DOHH2 (cell line): Measurements from ENCODE around the gene XKR7.

Experiments
- H3F3A ChIP-seq: fragments of 200-600 bp; sonication (generic), shearing (Covaris generic); 2 replicates; pipeline ENCODE4 v1.6.0; 2016; ENCODE audit warnings: antibody characterized with exemption, mild to moderate bottlenecking; ENCODE audit not compliant: control insufficient read depth, insufficient read depth
- H3K27ac ChIP-seq: fragments of 200-600 bp; sonication (generic); 2 replicates; pipeline ENCODE4 v1.5.1; 2014; ENCODE audit warnings: low read depth, mild to moderate bottlenecking, low read length, moderate library complexity
- H3K27me3 ChIP-seq: fragments of 200-600 bp; sonication (generic); 2 replicates; pipeline ENCODE4 v1.6.1; 2014; ENCODE audit warnings: mild to moderate bottlenecking, low read length, mixed read lengths; ENCODE audit not compliant: control insufficient read depth
- H3K36me3 ChIP-seq: fragments of 200-600 bp; sonication (generic); 2 replicates; pipeline ENCODE4 v1.6.1; 2014; ENCODE audit warnings: mild to moderate bottlenecking, low read length, moderate library complexity, mixed read lengths; ENCODE audit not compliant: control insufficient read depth
- H3K4me1 ChIP-seq: fragments of 200-600 bp; sonication (generic); 2 replicates; pipeline ENCODE4 v1.6.1; 2014; ENCODE audit warnings: mild to moderate bottlenecking, low read length, mixed read lengths; ENCODE audit not compliant: control insufficient read depth
- H3K4me2 ChIP-seq: fragments of 200-600 bp; sonication (generic); 2 replicates; pipeline ENCODE4 v1.6.0; 2014; ENCODE audit warnings: mild to moderate bottlenecking, low read length, moderate library complexity
- H3K4me3 ChIP-seq: fragments of 200-600 bp; sonication (generic); 2 replicates; pipeline ENCODE4 v1.5.1; 2014; ENCODE audit warnings: mild to moderate bottlenecking, low read length, mixed read lengths
- H3K79me2 ChIP-seq: fragments of 200-600 bp; sonication (generic); 2 replicates; pipeline ENCODE4 v1.6.1; 2014; ENCODE audit warnings: mild to moderate bottlenecking, low read length, mixed read lengths; ENCODE audit not compliant: control insufficient read depth
- H3K9me2 ChIP-seq: fragments of 200-600 bp; sonication (generic); replicated peaks from 2 replicates; pipeline ENCODE4 v1.6.1; 2014; ENCODE audit warnings: mild to moderate bottlenecking, low read length, mixed read lengths; ENCODE audit not compliant: control insufficient read depth
- H3K9me3 ChIP-seq: fragments of 200-600 bp; sonication (generic); 2 replicates; pipeline ENCODE4 v1.6.1; 2014; ENCODE audit warnings: antibody characterized with exemption, low read length, mixed read lengths; ENCODE audit not compliant: control insufficient read depth, insufficient read depth
- H4K20me1 ChIP-seq: fragments of 200-600 bp; sonication (generic); 2 replicates; pipeline ENCODE4 v1.6.0; 2014; ENCODE audit warnings: low read depth, mild to moderate bottlenecking, antibody characterized with exemption, low read length, moderate library complexity; ENCODE audit not compliant: control insufficient read depth, insufficient read depth
- EZH2phosphoT487 ChIP-seq: fragments of 200-600 bp; sonication (generic); IDR thresholded peaks from 2 replicates; pipeline ENCODE4 v1.6.1; 2017; ENCODE audit warnings: borderline replicate concordance, mild to moderate bottlenecking, antibody characterized with exemption, low read length, moderate library complexity, mixed read lengths
- TF ChIP-seq, protein P1 (sequence below): fragments of 200-600 bp; sonication (generic); IDR thresholded peaks from one replicate; pipeline ENCODE4 v1.5.1; 2014; ENCODE audit warnings: antibody characterized with exemption, mild to moderate bottlenecking, low read depth, low read length; ENCODE audit not compliant: poor library complexity, severe bottlenecking

XKR7 gene

DNA sequence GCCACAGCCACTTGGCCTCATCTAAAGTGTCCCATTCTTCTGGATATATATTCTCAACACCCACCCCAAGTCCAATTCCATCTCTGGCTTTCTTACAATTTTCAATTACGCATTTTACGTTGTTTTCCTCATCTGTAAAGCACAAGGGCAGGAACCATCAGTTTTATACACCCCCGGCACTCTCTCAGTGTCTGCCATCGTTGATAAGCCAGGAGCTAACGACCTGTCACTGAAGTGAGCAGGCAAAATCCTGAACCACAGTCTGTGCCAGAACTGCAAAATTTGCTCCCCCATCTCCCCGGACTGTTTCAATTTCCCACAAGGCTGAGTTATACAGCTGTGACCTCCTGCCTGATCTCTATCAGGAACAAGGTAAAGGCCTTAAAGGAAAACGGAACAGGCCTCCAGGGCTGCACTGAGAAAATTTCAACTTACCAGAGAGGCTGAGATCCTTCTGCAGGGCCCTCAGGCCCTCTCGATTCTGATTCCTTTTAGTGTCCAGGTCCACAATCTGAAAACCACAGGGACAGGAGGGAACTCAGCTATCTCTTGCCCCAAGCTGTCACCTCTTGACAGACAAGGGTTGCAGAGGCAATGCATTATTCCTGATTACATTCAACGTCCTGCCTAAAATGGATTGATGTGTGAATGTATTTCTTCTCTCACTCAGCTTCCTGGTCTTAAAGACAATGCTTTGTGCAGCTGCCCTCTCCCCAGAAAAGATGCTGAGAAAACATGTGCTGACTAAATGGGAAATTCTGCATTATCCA is 17.9 kb upstream of the XKR7 start:
- Histone ChIP-seq H3K4me2 (peak overlapping the region; percentile 84), H3K4me1 (peaks cover 11% of the 10 kb centered on the region), H3K27ac (no peak overlapping the region), H3K36me3 (peaks cover 58% of the 10 kb centered on the region), H3K9me2 (no peaks in the 10 kb centered on the region), H3K27me3 (no peaks in the 10 kb centered on the region), H3K4me3 (peak overlapping the region; percentile 81), H3F3A (no peaks in the 10 kb centered on the region), H3K79me2 (peaks cover 38% of the 10 kb centered on the region), H4K20me1 (peaks cover 3% of the 10 kb centered on the region; the same call in 1 of the 2 replicates), H3K9me3 (peaks cover 7% of the 10 kb centered on the region; the same call in 1 of the 2 replicates)
- TF ChIP-seq, protein P1, sequence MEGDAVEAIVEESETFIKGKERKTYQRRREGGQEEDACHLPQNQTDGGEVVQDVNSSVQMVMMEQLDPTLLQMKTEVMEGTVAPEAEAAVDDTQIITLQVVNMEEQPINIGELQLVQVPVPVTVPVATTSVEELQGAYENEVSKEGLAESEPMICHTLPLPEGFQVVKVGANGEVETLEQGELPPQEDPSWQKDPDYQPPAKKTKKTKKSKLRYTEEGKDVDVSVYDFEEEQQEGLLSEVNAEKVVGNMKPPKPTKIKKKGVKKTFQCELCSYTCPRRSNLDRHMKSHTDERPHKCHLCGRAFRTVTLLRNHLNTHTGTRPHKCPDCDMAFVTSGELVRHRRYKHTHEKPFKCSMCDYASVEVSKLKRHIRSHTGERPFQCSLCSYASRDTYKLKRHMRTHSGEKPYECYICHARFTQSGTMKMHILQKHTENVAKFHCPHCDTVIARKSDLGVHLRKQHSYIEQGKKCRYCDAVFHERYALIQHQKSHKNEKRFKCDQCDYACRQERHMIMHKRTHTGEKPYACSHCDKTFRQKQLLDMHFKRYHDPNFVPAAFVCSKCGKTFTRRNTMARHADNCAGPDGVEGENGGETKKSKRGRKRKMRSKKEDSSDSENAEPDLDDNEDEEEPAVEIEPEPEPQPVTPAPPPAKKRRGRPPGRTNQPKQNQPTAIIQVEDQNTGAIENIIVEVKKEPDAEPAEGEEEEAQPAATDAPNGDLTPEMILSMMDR, result no peak
- TF ChIP-seq EZH2phosphoT487, result no peak

DNA sequence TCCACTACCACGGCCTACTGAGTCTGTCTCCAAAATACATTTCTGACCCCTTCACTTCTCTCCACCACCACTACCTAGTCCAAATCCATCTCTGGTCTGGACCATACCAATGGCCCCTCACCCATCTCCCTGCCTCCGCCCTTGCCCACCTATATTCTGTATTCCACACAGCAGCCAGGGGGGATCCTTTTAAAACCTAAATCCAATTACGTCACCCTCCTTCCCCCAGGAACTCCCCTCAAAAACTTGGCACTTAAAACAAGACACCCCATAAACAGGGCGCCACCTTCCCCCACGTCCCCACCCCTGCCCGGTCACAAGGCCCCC is 16.8 kb upstream of the XKR7 start:
- Histone ChIP-seq H3F3A (no peaks in the 10 kb centered on the region), H3K4me3 (peak overlapping the region; percentile 81), H3K36me3 (peaks cover 47% of the 10 kb centered on the region), H3K27me3 (peaks cover 4% of the 10 kb centered on the region), H3K9me3 (peaks cover 7% of the 10 kb centered on the region; the same call in 1 of the 2 replicates), H3K79me2 (peaks cover 38% of the 10 kb centered on the region), H4K20me1 (peaks cover 3% of the 10 kb centered on the region; the same call in 1 of the 2 replicates), H3K9me2 (no peaks in the 10 kb centered on the region), H3K4me2 (peak overlapping the region; percentile 84), H3K4me1 (peaks cover 11% of the 10 kb centered on the region), H3K27ac (peak overlapping the region; percentile 35)
- TF ChIP-seq, protein P1, result no peak
- no peak for TF ChIP-seq EZH2phosphoT487

DNA sequence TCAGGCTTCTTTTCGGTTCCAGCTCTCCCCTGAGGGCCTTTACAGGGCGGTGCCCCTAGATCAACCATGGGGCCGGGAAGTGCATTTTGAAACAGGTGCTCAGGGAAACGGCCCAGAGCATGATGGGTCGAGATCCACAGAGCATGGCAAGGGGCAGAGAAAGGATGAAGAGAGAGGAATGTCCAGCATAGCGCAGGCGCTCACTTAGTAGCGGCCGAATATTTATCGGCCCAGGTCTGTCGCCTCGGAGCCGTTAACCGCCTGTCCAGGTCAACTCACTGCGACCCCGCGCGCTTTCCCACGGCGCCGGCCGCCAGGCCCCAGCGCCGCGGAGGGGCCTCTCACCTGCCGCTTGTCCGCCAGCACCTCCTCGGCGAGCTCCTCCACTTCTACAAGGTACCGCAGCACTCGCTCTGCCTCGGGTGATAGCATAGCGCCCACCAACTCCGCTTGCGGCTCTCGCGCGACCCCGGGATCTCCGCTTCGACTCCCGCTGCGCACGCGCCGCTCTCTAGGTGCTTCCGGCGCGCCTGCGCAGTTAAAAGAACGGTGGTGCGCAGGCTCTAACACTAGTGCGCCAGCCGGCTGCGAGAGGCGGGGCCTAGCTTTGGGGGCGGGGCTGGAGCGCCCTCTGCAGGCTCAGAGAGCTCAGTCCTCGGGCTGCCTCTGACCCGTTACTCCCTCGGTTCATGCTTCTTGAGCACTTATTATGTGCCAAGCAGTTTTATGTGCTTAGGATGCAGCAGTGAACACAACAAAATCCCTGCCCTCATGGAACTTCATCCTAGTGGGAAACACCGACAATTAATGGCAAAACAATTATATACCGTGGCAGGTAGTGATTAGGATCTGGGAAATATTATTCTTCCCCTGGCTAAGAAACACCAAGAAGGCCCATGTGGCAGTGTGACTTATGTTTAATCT is 16.2 kb upstream of the XKR7 start, which contains the start of gene PDRG1:
Gene PDRG1 (minus strand): TSS at position 517 of the 924 bp plus-strand sequence. CDS start 85 bp downstream, at position 432.
- Histone ChIP-seq H3K36me3 (peaks cover 40% of the 10 kb centered on the region), H3K27me3 (peaks cover 11% of the 10 kb centered on the region), H3K4me1 (peaks cover 11% of the 10 kb centered on the region), H3K4me3 (peak within 1 kb of the TSS; percentile 81), H3K9me2 (no peaks in the 10 kb centered on the region), H3K27ac (peak within 1 kb of the TSS; percentile 35), H3K9me3 (peaks cover 7% of the 10 kb centered on the region; the same call in 1 of the 2 replicates), H4K20me1 (peaks cover 3% of the 10 kb centered on the region; the same call in 1 of the 2 replicates), H3K79me2 (peaks cover 38% of the 10 kb centered on the region), H3K4me2 (peak within 1 kb of the TSS; percentile 84), H3F3A (no peaks in the 10 kb centered on the region)
- TF ChIP-seq EZH2phosphoT487, result no peak
- TF ChIP-seq, protein P1, result peak; percentile 93
